SK-N-SH (cell line): ENCODE results near the gene OAS1.

Experiments
- CTCF ChIP-seq: fragments of 200-600 bp; sonication (generic); IDR thresholded peaks from 2 replicates; pipeline ENCODE4 v1.6.1; 2017; ENCODE audit warnings: antibody characterized with exemption, mild to moderate bottlenecking, moderate library complexity
- IRF3 ChIP-seq: fragments of 150-350 bp; IDR thresholded peaks from 2 replicates; pipeline ENCODE4 v1.6.1; 2016; ENCODE audit warnings: mild to moderate bottlenecking, low read depth, low read length
- NFIC ChIP-seq: IDR thresholded peaks from 2 replicates; pipeline ENCODE4 v1.4.0; 2012; ENCODE audit warnings: borderline replicate concordance
- POLR2AphosphoS5 ChIP-seq: IDR thresholded peaks from 2 replicates; pipeline ENCODE4 v1.6.1; 2012; ENCODE audit warnings: low read depth, low read length

GRCh38 chr12:112859291-112859690 lies 47.5 kb upstream of the OAS1 start:
- TF ChIP-seq CTCF (no peak), POLR2AphosphoS5 (no peak), NFIC (no peak), IRF3 (no peak)
